Measurements from ENCODE around the gene TNFAIP8L3. TPM values are rescaled to one million over a fixed set of nuclear protein-coding genes. Genes with fewer than 3 reads are reported as not detected.
"Not testable (repeated sequence)": the region's sequence is repeated elsewhere in the genome, so short reads cannot be mapped to it uniquely, and the experiment has no call there.

The TNFAIP8L3 gene
- total RNA-seq, 1 donor from 2014 or later, result 1.1 TPM

DNA sequence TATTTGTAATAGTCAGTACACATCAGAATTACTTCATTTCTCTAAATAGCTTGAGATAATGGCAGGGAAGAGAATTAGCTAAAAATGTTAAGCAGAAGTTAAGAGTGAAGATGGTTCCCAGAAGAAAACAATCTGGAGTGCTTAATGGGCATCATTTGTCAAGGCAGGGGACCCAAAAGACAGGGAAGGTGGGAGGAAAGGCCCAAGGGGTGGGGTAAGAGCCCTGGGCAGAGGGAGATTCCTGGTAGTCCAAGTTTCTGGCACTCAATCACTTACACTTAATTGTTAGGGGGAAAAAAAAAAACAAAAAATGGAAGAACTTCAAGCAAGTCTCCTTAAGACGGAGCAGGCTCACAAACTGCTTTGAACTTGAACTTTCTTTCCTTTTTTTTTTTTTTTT is 28.9 kb downstream of the TNFAIP8L3 start:
- no peak for ATAC-seq
- DNase-seq (ENCODE audit: low spot score), result no peak

DNA sequence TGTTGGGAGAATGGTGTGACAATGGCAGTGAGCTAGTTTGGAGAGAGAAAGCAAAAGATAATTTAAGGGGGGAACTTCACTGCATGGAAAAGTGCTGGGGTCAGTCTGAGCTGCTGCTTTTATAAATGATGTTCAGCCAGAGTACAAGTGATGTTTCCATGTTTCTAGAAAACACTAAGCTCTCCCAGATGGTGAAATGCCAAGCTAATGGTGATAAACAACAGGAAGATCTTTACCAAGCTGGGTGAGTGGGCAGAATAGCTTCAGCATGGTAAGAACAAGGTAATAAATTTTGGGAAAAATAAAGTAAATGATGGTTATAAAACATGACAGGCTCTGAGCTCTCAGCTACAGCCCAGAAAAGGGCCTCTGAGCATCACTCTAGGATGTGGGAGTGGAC is 29.4 kb downstream of the TNFAIP8L3 start:
- DNase-seq (ENCODE audit: low spot score), result no peak
- no peak for ATAC-seq

DNA sequence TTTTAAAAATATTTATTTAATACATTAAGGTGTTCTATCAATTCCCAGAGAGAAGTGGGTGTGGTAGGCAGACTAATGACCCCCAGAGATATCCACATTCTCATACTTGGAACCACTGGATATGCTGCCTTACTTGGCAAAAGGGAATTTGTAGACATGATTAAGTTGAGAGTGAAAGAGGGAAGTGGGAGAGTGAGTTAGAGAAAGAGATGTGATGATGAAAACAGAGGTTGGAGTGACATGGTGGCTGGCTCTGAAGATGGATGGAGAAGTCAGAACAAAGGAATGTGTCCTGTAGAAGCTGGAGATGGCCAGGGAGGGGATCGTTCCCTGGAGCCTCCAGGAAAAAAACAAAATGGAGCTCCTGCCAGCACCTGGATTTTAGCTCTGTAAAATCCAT is 32.0 kb downstream of the TNFAIP8L3 start:
- ATAC-seq (no peak), DNase-seq (ENCODE audit: low spot score) (no peak)

DNA sequence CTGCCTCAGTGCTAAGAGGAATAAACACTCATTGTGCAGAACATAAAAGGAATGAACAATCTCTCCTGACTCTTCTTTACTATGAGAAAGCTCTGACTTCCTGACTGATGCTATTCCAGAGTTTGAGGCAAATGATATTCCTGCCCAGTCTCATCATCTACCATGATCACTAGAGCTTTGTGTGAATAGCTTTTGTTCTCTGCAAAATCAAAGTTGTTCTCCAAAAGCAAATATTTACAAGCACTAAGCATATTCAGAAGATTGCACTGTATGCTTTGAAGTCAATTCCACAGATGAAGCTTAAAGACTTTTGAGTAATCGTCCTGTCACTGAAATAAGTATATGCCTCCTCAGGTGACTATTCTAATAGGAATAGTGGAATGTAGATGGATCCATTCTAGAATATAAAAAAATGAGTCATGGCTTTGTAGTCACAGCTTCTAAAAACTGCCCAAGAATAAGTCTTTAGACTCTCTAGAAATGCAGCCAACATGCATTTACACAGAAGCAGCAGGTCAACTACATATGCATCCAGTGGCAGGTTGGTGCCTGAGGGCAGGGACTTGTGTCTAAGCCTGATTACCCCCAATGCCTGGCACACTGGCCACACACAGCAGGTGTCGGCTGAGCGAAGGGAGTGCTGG is 34.6 kb downstream of the TNFAIP8L3 start:
- DNase-seq (ENCODE audit: low spot score) (no peak), ATAC-seq (no peak)

DNA sequence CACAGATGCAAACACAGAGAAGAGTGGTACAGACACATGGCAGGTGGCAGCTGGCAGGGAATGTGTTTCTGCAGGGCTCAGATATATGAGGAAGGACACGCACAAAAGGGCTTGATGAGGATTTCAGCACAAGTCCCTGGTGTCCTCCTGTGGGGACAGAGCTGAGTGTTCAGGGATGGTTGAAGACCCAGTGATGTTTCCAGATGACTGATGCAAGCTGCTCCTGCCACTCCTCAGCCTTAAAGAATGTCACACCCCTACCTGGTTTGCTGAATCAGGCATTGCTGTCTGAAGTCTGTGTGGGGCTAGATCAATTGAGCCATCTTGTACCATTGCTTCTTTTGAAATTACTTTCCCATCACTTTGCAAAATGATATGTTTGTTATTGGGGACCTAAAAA is 40.2 kb downstream of the TNFAIP8L3 start:
- no peak for DNase-seq (ENCODE audit: low spot score)
- ATAC-seq, result no peak

DNA sequence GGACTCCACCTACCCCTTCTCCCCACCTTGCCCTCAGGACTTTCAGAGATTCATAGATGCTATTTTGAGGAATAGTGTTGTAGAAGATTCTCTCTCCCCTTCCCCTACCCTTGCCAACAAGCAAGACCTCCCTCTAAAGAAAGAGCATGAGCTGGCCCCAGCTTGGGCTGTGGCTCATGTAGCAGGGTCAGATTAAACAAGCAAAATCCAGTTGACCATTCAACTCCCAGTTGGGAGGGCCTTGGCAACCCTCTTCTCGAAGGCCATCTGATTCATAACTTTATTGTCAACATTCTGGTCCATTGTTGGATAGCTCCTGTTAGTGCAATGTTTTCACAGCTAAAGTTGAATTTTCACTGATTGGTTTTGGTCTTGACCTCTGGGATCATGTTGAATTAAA is 41.1 kb downstream of the TNFAIP8L3 start:
- ATAC-seq, result no peak

DNA sequence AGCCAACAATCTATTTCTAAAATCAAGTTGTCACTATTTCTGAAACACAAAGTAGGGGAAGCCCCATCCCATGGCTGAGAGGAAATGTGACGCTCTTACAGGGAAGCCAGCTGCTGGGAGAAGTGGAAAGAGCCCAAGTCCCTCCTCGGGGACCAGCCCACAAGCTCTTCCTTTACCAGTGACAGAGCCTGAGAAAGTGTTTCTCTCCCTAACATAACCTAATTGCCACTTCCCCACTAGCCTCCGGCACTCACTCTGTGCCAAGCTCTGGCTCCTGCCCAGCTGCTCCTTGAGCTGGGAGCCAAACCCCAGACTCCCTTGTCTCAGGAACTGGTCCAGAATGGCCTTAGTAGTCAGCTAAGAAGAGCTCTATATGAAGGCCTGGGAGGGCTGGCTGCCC is 42.9 kb downstream of the TNFAIP8L3 start:
- DNase-seq (ENCODE audit: low spot score), result no peak
- peak; percentile 30 for ATAC-seq

More for the DNA sequence above, 41.1 kb downstream of the TNFAIP8L3 start:
- DNase-seq (ENCODE audit: low spot score), result no peak

DNA sequence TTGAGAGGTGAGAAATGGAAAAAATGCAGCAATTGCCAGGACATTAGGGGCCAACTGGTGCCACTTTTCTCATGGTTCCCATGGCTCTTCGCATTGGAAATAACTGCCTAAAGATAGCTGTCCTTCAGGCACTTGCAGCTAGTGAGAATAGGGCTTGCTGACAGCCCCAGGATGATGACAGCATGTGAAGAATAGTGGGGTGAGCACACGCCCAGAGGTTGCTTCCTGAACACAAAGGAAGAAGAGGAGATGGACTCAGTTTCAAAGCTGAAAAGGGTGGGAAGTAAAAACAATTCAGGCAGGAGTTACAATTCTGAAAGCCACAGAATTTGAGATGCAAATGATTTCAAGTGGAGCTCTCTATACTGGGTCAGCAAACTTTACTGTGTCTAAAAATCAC is 45.6 kb downstream of the TNFAIP8L3 start:
- no peak for ATAC-seq
- no peak for DNase-seq (ENCODE audit: low spot score)

DNA sequence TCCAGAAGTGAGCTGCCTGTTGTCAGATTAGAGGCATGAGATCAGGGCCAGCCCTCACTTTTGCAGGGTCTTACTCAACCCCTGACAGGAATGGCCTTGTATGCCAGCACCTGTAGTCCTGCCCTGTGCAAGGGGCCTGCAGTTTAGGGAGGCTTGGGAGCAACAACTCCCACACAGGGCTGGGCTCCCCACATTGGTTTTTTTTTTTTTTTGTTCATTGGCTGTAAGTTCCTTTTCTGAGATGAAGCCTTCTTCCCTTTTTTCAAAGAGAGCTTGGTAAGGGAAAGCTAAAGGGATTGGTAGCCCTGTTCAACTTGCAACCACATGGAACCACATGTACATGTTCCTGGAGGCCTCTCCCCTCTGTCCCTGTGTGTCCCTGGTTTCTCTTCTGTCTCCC is 46.4 kb downstream of the TNFAIP8L3 start:
- ATAC-seq (no peak), DNase-seq (ENCODE audit: low spot score) (no peak)

DNA sequence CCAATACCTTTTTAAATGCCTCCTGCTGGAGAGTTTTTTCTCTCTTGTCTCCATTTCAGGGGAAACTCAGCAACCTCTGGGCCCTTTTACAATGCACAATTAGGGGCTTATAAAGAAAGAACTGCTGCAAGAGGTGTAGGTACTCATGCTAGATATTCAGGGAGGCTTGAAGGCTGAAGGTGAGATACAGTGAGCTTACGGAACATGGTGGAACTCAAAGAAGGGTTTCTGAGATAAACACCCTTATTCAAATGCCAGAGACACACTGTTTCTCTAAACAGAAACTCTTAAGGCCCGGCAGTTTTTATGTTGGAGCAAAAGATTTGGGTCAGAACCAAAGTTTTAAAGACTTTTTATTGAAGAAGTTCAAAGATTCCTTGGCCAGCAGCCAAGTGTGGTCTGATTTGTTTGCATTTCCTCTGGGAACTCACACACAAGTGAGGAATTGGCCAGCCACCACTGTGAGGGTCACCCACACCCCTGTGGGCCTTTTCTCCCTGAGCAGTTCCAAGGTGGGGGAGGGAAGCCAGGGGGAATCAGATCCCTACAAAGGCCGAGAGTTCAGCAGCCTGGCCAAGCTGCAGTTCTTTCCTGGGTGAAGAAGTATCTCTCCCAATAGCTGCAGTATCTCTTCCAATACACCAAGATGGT is 47.8 kb downstream of the TNFAIP8L3 start:
- ATAC-seq (peak; percentile 89), DNase-seq (ENCODE audit: low spot score) (peak; percentile 80)

DNA sequence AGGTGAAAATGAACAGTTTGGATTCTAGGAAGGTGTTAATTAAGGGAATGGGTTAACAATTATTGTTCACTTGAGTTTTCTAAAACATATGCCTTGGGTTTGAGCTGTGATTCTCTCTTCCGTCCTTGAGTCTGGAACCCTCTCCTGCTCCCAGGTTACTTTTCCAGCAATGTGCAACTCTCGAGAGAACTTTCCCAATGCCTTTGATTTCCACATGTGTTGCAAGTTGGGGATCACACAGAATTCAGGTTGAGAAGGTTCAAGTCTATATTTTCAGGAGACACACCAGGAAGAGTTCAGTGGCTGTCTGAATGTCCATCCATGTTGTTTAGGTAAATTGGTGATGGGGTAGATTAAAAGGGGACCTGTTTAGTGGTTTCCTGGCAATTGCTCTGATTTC is 48.7 kb downstream of the TNFAIP8L3 start:
- no peak for DNase-seq (ENCODE audit: low spot score)
- peak; percentile 64 for ATAC-seq

DNA sequence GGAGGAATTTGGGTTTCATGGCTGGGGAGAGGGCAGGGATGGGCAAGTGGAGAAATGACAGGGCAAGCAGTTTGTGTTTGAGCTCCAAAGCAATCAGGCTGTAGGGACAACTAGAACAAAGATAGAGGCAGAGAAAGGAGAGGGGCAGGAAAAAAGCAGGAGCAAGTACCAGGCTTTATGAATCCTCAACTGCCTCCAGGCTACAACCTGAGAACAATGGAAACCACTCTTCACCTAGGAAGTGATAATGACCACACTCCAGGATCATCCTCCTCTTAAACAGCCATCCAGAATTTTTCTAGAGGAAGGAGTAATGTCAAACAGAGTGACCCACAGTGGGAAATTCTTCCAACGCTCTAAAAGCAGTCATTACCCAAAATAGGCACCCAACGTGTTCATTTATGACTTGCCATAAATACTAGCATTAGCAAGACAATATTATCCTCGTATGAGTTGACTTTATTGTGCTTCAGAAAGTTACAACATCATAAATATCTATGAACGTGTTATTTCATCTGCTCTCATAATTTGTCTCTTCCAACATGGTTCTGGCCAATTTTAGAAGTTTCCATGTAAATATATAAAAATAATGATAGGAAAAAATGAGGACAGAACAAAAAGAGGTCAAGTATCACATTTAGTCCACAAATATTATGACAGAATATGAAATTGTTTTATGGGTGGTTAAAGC is 50.5 kb downstream of the TNFAIP8L3 start:
- ATAC-seq, result no peak
- no peak for DNase-seq (ENCODE audit: low spot score)

DNA sequence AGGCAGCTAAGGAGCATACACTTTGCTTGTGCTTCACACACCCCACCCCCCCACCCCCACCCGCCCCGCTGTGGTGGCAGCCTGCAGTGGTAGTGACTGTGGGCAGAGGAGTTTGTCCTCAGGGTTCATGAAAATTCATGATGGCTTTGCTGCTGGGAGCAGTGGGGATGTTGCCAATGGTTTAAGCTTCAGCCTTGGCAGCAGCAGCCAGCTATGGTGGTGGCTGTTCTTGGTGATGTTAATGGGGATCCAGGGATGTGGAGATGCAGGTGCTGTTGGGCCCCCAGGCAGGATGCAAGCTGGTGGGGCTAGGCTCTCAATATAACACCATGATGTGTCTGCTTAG is 55.8 kb downstream of the TNFAIP8L3 start:
- ATAC-seq (no peak), DNase-seq (ENCODE audit: low spot score) (no peak)

DNA sequence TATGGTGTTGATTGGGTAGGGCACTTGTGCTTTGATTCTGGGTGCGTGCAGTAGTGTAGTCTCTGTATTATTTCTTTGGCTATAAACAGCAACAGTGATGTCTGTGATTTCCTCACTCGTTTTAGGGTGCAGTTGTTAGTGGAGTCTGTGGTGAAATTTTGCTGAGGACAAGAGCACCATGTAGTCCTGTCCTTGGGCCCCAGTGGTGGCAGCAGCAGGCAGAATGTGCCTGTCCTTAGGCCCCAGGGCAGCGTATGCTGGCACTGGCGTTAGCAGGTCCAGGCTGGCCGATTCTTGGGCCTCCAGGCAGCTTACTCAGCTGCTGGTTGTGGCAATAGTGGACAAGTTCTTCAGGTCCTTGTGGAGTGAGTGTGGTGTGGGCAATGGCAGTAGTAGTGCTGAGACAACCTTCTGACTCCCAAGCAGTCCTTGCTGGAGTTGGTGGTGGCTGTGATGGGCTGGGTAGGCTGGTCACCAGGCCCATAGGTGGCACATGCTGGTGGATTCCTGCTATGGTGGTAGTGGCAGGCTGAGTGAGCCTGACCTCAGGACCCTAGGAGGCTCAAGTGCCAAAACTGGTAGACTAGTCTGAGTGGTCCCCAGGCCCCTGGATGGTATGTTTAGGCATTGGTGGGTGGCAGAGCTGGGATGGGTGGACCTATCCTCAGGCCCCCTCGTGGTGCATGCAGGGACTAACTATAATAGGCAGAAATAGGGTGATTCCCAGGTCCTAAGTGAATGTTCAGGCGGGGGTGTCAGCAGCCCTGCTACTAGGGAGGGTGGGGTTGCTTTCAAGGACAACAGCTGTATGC is 56.3 kb downstream of the TNFAIP8L3 start:
- DNase-seq (ENCODE audit: low spot score) (no peak), ATAC-seq (no peak)

DNA sequence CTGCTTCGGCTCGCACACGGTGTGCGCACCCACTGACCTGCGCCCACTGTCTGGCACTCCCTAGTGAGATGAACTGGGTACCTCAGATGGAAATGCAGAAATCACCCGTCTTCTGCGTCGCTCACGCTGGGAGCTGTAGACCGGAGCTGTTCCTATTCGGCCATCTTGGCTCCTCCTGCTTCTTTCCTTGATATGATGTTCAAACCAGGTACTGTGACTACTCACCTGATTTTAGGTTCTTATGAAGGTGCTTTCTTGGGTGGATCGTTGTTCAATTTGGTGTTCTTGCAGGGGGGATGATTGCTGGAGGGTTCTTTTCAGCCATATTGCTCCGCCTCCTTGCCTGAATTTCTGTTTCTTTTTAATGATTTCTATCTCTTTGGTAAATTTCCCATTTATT is 57.2 kb downstream of the TNFAIP8L3 start:
- not testable (repeated sequence) for ATAC-seq; DNase-seq (ENCODE audit: low spot score)

DNA sequence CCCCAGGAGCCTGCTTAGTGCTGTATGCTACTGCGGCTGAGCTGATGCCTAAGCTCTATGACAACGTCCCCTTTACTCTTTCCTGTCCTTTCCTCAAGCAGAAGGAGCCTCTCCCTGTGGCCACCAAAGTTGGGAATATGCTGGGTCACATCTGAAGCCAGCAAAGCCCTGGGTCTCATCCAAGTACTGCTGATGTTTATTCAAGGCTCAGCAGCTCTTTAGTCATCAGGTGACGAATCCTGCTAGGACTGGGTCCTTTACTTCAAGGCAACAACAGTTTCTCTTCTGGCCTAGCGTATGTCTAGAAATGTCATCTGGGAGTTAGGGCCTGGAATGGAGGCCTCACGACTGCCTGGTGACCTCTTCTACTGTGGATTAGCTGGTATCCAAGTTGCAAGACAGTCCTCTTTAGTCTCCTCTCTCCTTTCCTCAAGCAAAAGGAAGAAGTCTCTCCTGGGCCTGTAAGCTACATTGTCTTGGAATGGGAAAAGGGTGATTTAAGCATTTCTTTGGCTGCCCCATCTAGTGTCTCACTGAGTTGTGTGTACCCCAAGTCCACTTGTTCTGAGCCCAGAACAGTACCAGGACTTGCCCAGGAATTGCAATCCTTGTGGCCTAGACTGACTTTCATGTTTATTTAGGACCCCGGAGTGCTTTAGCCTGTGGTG is 63.9 kb downstream of the TNFAIP8L3 start:
- peak; percentile 95 for ATAC-seq

DNA sequence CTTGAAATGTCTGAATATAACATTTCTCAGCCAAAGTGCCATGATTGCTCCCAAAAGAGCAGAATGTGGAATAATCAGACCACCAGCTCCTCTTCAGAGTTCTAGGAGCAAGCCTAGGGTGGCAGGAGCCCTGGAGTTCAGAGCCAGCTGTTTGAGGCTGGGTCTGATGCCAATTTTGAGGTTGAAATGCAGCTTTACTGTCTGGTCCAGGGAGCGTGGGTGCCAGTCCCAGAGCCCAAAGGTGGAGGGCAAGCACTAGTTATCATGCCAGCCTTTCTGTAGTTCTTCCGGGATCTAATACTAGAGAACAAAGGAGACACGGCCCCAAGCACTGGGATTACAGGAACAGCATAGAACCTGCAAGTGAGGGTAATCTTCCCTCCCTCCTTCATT is 69.3 kb downstream of the TNFAIP8L3 start:
- peak; percentile 65 for ATAC-seq
- DNase-seq (ENCODE audit: low spot score), result no peak

More for the DNA sequence above, 63.9 kb downstream of the TNFAIP8L3 start:
- no peak for DNase-seq (ENCODE audit: low spot score)

DNA sequence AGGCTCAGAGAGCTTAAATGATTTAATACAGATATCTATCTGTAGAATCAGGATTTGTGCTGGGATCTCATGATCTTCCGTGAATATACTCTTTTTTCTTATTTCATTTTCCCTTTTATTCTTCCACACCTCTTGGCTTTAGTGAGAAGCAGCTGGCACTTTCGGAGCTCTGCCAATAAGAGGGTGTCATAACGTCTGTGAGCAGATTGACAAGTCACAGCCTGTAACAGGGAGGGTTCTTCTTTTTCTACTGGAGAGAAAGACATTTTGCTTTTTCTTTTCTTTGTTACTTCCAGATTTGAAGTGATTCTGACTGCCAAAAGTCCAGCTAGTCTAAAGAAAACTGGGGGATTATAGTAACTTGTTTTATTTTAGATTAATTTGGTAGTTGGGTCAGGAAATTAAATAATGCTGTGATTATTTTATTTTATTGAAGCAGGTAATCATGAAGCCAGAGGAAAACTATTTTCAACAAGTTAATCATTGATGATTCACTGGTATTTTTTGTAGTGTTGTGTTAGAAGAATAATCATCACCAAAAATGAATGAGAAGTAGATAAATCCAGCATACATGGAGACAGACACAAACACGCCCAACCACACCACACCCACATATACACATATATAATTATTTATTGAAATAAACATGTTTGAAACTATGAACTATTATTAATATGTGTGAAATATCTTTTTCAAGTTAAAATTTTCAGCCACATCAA is 69.8 kb downstream of the TNFAIP8L3 start:
- ATAC-seq (no peak), DNase-seq (ENCODE audit: low spot score) (no peak)

DNA sequence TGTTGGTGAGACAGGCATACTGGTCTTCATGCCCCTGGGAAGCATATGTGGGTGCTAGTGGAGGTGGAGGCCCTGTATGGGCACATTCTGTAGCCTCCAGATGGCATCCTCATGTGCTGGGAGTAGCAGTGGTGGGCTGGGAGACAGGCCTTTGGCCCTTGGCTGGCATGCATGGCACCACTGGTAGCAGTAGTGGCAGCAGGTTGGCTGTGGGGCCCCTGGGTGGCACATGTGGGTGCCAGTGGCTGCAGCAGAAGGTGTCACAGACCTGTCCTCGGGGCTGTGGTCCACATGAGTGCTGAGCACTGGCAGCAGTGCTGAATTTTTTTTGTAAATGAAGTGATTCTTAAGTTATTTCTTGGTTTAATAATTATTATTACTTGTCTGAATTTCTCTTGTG is 71.2 kb downstream of the TNFAIP8L3 start:
- no peak for DNase-seq (ENCODE audit: low spot score)
- no peak for ATAC-seq

DNA sequence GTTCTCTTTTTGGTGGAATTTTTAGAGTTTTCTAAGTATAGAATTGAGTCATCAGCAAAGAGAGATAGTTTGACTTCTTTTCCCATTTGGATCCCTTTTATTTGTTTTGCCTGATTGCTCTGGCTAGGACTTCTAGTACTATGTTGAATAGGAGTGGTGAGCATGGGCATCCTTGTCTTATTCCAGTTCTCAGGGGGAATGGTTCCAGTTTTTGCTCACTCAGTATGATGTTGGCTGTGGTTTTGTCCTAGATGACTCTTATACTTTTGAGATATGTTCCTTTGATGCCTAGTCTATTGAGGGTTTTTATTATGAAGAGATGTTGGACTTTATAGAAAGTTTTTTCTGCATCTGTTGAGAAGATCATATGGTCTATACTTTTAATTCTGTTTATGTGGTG is 72.5 kb downstream of the TNFAIP8L3 start:
- no peak for DNase-seq (ENCODE audit: low spot score)
- no peak for ATAC-seq

Data from left lobe of liver (tissue), 2 donors.